ENCODE measurements around the gene TMPRSS13.
"Not testable (repeated sequence)": the region's sequence is repeated elsewhere in the genome, so short reads cannot be mapped to it uniquely, and the experiment has no call there.

TMPRSS13 gene

DNA sequence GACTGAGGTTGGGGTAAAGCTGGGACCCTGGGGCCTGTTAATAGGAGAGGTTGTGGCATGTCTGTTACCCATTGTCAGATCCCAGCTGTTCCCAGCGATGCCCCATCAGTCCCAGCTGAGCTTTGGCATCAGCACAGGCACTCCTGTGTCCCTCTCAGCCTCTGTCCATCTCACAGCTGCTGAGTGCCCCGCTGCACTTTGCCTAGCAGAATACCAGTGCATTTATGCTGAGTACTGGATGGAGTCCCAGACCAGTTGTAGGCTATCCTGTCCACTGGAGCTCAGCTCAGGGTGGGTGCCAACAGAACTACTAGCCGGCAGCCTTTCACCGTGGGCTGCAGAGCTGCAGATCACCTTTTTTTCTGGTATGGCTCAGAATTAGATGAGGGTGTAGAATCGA is 62.7 kb downstream of the TMPRSS13 start:
- no peak for ATAC-seq (ENCODE audit: insufficient read depth, low read depth)
- Histone ChIP-seq H3K9ac (ENCODE audit: low read depth, low read length) (no peak overlapping the region), H3K79me2 (ENCODE audit: insufficient read depth, low read length) (peaks cover 98% of the 10 kb centered on the region)

DNA sequence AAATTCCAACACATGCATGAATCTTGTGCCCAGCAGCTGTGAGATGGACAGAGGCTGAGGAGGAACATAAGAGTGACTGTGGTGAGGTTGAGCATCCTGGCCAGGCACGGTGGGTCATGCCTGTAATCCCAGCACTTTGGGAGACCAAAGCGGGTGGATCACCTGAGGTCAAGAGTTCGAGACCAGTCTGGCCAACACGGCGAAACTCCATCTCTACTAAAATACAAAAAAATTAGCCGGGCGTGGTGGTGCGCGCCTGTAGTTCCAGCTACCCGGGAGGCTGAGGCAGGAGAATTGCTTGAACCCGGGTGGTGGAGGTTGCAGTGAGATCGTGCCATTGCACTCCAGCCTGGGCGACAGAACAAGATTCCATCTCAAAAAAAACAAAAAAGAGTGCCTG is 63.7 kb downstream of the TMPRSS13 start:
- not testable (repeated sequence) for H2AFZ ChIP-seq (ENCODE audit: low read depth, low read length); H3K4me1 ChIP-seq (ENCODE audit: insufficient read depth, low read length); H3K4me3 ChIP-seq (ENCODE audit: low read depth in 1 of 2, low read length in 2 of 2); H3K27me3 ChIP-seq (ENCODE audit: insufficient read depth, low read length, poor library complexity); H3K27ac ChIP-seq (ENCODE audit: low read length); DNase-seq; H3K9me3 ChIP-seq (ENCODE audit: insufficient read depth, low read length, severe bottlenecking); H3K9ac ChIP-seq (ENCODE audit: low read depth, low read length); ATAC-seq (ENCODE audit: insufficient read depth, low read depth); H3K4me2 ChIP-seq (ENCODE audit: insufficient read depth, low read length)
- Histone ChIP-seq H3K79me2 (ENCODE audit: insufficient read depth, low read length) (peaks cover 98% of the 10 kb centered on the region), H4K20me1 (ENCODE audit: insufficient read depth, low read length) (peaks cover 58% of the 10 kb centered on the region), H3K36me3 (ENCODE audit: insufficient read depth, low read length) (peaks cover 32% of the 10 kb centered on the region)

More for the DNA sequence above, 62.7 kb downstream of the TMPRSS13 start:
- TF ChIP-seq, protein P1, sequence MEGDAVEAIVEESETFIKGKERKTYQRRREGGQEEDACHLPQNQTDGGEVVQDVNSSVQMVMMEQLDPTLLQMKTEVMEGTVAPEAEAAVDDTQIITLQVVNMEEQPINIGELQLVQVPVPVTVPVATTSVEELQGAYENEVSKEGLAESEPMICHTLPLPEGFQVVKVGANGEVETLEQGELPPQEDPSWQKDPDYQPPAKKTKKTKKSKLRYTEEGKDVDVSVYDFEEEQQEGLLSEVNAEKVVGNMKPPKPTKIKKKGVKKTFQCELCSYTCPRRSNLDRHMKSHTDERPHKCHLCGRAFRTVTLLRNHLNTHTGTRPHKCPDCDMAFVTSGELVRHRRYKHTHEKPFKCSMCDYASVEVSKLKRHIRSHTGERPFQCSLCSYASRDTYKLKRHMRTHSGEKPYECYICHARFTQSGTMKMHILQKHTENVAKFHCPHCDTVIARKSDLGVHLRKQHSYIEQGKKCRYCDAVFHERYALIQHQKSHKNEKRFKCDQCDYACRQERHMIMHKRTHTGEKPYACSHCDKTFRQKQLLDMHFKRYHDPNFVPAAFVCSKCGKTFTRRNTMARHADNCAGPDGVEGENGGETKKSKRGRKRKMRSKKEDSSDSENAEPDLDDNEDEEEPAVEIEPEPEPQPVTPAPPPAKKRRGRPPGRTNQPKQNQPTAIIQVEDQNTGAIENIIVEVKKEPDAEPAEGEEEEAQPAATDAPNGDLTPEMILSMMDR (IDR thresholded peaks at IDR 0.05; ENCODE audit: borderline replicate concordance, extremely low read depth, low read length, poor library complexity, severe bottlenecking): no peak
- TF ChIP-seq EZH2 (IDR thresholded peaks at IDR 0.05; ENCODE audit: borderline replicate concordance, low read depth, low read length, severe bottlenecking): no peak
- H2AFZ ChIP-seq (ENCODE audit: low read depth, low read length): no peak overlapping the region
- no peak for DNase-seq
- no peak overlapping the region for H3K4me2 ChIP-seq (ENCODE audit: insufficient read depth, low read length)
- no peak overlapping the region for H3K27ac ChIP-seq (ENCODE audit: low read length)
- H3K4me1 ChIP-seq (ENCODE audit: insufficient read depth, low read length): peaks cover 16% of the 10 kb centered on the region
- H3K9me3 ChIP-seq (ENCODE audit: insufficient read depth, low read length, severe bottlenecking): no peaks in the 10 kb centered on the region
- H3K27me3 ChIP-seq (ENCODE audit: insufficient read depth, low read length, poor library complexity): no peaks in the 10 kb centered on the region
- peaks cover 31% of the 10 kb centered on the region for H3K36me3 ChIP-seq (ENCODE audit: insufficient read depth, low read length)
- H4K20me1 ChIP-seq (ENCODE audit: insufficient read depth, low read length): peaks cover 59% of the 10 kb centered on the region
- no peak overlapping the region for H3K4me3 ChIP-seq (ENCODE audit: low read depth in 1 of 2, low read length in 2 of 2)

DNA sequence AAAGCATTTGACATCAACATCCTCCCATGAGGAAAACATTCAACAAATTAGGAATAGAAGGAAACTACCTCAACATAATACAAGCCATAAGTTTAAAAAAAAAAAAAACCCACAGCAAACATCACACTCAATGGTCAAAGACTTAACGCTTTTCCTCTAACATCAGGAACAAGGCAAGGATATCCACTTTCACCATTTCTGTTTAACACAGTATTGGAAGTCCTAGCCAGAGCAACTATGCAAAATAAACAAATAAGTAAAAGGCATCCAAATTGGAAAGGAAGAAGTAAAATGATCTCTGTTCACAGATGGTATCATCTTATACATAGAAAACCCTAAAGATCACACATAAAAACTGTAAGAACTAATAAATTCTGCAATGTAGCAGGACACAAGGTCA is 65.8 kb downstream of the TMPRSS13 start:
- Histone ChIP-seq H3K9ac (ENCODE audit: low read depth, low read length) (no peak overlapping the region), H3K36me3 (ENCODE audit: insufficient read depth, low read length) (peaks cover 40% of the 10 kb centered on the region), H3K27ac (ENCODE audit: low read length) (no peak overlapping the region), H3K9me3 (ENCODE audit: insufficient read depth, low read length, severe bottlenecking) (no peaks in the 10 kb centered on the region), H4K20me1 (ENCODE audit: insufficient read depth, low read length) (peaks cover 52% of the 10 kb centered on the region), H3K79me2 (ENCODE audit: insufficient read depth, low read length) (peaks cover 94% of the 10 kb centered on the region), H2AFZ (ENCODE audit: low read depth, low read length) (no peak overlapping the region), H3K27me3 (ENCODE audit: insufficient read depth, low read length, poor library complexity) (no peaks in the 10 kb centered on the region), H3K4me3 (ENCODE audit: low read depth in 1 of 2, low read length in 2 of 2) (no peak overlapping the region), H3K4me2 (ENCODE audit: insufficient read depth, low read length) (no peak overlapping the region), H3K4me1 (ENCODE audit: insufficient read depth, low read length) (no peaks in the 10 kb centered on the region; the same call in 1 of the 2 replicates)
- TF ChIP-seq, protein P1 (IDR thresholded peaks at IDR 0.05; ENCODE audit: borderline replicate concordance, extremely low read depth, low read length, poor library complexity, severe bottlenecking): no peak
- TF ChIP-seq EZH2 (IDR thresholded peaks at IDR 0.05; ENCODE audit: borderline replicate concordance, low read depth, low read length, severe bottlenecking): no peak
- ATAC-seq (ENCODE audit: insufficient read depth, low read depth): no peak
- no peak for DNase-seq

DNA sequence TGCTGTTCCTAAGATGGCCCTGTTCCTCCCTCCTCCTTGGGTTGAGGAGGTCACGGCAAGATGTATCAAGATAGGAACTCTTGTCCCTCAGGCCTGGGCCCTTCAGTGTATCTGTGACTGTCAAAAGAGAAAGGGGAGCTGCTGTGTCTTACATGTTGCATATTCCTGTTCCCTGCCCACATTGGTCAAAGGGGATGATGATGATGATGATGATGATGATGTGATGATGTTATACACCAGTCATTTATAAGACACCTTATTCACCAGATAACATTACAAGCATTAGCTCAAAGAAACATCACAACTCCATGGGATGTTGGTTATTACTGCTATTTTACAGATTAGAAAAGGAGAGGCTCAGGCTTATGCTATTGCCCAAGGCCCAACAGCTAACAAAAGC is 66.4 kb downstream of the TMPRSS13 start:
- TF ChIP-seq, protein P1 (IDR thresholded peaks at IDR 0.05; ENCODE audit: borderline replicate concordance, extremely low read depth, low read length, poor library complexity, severe bottlenecking): no peak
- no peak for TF ChIP-seq EZH2 (IDR thresholded peaks at IDR 0.05; ENCODE audit: borderline replicate concordance, low read depth, low read length, severe bottlenecking)
- H3K9ac ChIP-seq (ENCODE audit: low read depth, low read length): no peak overlapping the region
- H3K4me3 ChIP-seq (ENCODE audit: low read depth in 1 of 2, low read length in 2 of 2): no peak overlapping the region
- H3K36me3 ChIP-seq (ENCODE audit: insufficient read depth, low read length): peaks cover 35% of the 10 kb centered on the region
- DNase-seq: no peak
- no peaks in the 10 kb centered on the region for H3K27me3 ChIP-seq (ENCODE audit: insufficient read depth, low read length, poor library complexity)
- H3K27ac ChIP-seq (ENCODE audit: low read length): peak overlapping the region; percentile 24; the same call in 1 of the 2 replicates
- H3K9me3 ChIP-seq (ENCODE audit: insufficient read depth, low read length, severe bottlenecking): no peaks in the 10 kb centered on the region
- no peak for ATAC-seq (ENCODE audit: insufficient read depth, low read depth)
- H4K20me1 ChIP-seq (ENCODE audit: insufficient read depth, low read length): peaks cover 46% of the 10 kb centered on the region
- no peak overlapping the region for H2AFZ ChIP-seq (ENCODE audit: low read depth, low read length)
- peaks cover 94% of the 10 kb centered on the region for H3K79me2 ChIP-seq (ENCODE audit: insufficient read depth, low read length)
- H3K4me1 ChIP-seq (ENCODE audit: insufficient read depth, low read length): no peaks in the 10 kb centered on the region; the same call in 1 of the 2 replicates
- no peak overlapping the region for H3K4me2 ChIP-seq (ENCODE audit: insufficient read depth, low read length)
